OCI-M1 (cell line): ENCODE results near the gene TSSK3.

ENCODE experiments used
- DNase-seq: peaks from one replicate; lab custom pipeline; 2025; lab: John Stamatoyannopoulos, UW

The TSSK3 gene

DNA sequence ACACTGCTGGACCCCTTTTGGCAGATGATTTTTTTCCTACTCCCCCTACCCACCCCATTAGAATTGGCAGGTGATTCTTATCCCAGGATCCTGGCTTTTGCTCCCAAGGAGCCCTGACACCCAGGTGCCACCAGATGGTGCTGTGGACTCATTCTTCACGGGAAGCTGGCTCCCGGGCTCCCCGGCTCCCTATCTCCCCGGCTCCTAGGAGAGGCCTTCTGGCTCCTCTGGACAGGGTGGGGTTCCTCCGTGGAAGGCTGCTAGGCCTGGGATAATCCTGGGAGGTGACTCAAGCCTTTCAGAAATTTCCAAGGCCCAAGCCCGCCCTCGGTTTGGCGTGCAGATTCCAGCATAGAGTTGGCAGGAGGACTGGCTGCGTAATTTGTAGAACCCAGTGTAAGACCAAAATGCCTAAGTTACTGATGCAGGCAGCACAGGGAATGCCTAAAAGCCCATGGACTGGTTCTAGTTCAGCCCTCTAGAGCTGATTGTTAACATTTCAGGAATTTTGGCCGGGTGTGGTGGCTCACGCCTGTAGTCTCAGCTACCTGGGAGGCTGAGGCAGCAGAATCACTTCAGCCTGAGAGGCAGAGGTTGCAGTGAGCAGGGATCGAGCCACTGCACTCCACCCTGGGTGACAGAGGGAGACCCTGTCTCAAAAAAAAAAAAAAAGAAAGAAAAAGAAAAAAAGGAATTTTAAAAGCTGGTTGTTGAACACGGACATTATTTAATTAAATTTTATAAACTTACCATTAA is 38.7 kb downstream of the TSSK3 start:
- DNase-seq: peak; percentile 83

DNA sequence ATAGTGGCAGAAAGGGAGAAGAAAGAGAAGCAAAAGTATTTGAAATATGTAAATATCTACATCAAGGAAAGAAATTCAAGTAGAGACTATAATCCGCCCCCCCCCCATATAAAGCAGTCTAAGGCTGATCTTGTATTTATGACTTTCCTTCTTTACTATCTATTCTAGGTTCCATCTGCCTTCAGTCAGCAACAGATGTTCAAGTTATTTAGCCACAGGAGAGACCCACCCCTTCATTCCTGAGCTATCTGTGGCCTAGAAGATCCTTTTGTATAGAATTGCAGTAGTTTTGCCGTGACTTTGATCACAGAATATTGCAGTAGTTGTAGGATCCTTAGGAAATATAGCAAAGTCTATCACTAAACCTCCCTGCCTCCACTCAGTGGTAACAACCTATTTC is 42.6 kb downstream of the TSSK3 start:
- no peak for DNase-seq

DNA sequence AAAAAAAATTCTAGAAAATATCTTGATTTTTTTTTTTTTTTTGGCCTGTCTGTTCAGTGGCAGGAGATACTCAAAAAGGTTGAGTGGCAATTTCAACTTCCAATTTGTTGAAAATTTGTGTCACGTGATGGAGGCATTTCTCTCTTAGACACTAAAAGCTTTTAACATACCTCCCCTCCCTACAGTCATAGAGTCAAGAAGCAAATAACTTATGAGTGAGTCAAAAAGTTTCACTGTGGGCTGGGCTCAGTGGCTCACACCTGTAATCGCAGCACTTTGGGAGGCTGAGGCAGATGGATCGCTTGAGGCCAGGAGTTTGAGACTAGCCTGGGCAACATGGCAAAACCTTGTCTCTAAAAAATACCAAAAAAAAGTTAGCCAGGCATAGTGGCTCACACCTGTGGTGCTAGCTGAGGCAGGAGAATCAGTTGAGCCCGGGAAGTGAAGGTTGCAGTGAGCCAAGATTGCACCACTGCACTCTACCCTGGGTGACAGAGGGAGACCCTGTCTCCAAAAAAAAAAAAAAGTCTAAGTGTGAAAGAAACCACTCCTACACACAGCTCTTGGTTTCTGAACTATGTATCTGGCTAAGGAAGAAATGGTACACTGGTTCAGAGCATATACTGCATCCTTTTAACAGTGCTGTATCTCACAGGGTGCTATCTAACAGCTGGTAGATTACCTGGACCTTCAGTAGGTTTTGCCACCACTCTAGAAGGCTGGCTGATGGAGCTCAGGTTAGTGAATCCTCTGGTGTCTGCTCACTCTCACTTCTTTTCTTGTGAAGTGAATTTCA is 43.5 kb downstream of the TSSK3 start:
- DNase-seq: no peak

DNA sequence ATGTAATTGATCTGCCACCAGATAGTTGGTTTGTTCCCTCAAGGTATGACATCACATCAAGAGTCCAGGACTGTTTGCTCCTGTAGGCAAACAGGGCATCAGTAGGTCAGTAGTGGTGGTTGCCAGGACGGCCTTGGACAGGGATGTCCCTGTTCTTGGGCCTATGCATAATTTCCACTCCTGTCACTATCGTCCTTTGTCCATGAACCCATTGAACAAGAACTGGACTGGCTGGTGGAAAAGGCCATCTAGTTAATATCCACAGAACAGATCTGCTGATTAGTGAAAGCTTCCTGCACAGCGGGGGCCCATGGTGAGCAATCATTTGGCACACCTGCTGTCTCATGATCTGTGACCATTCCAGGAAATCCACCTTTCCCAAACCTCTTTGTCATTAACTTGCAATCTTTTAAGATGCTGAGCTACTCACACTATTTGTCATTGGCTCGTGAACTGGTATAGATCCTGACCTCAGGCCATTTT is 44.3 kb downstream of the TSSK3 start:
- DNase-seq: no peak

DNA sequence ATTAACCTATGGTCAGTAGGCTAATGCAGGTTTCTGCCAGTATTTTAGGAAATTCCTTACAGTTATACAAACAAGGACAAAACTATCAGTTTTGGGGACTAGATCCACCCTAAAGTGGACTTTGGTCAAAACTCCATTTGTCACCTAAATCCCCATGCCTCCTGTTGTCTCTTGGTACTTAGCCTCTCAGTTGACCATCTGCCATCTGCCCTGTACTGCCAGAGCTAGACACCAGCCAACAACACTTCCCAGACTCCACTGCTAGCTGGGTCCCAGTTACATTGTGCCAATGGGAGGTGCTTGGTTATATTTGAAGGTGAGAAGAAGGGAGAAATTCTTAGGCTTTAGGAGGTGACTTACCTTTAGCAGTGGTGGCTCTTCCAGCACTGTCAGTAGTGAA is 48.9 kb downstream of the TSSK3 start:
- no peak for DNase-seq

DNA sequence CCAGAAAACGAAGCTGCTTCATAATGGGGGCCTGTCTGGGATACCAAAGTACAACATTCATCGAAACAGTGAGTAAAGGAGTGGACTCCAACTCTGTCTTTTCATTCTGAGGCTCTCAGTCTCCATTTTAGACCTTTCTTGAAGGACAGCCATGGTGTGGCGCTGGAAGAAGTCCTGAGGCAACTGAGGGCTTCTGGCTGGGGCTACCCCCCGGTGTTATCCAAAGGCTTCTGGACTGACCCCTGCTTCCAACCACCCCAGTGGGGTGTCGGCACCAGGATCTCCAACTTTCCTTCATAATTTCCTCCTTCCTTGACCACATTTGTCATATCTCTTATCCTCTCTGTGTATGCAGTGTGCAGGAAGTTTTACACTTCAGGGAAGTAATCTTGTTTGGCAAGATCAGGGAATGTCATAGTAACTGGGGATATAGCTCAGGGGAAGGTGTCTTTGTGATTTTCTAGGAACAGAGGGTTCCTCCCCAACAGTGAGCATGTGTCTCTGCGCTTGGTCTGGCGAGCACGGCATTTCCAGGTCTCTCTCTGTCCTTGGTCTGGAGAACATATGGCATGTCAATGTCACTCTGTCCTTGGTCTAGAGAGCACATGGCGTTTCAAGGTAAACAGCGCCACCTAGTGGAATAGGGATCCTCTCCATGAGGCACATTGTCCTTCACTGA is 51.3 kb downstream of the TSSK3 start:
- peak; percentile 90 for DNase-seq
